Natural killer cell (primary cell): ENCODE data around the gene GCLC. TPM values are rescaled to one million over a fixed set of nuclear protein-coding genes. Genes with fewer than 3 reads are reported as not detected.

Experiments
- ATAC-seq, 3 donors: fragments of 150-1000 bp in 2 of 3; fragments of 200-7000 bp in 1 of 3; cut with Tn5 transposase; 1 replicate in 1 of 3; 2 replicates in 2 of 3; pipeline ENCODE4 v1.10.0; 2021; ENCODE audit warnings: mild to moderate bottlenecking in 2 of 3, moderate library complexity in 2 of 3
- DNase-seq, 2 donors: peaks; one replicate each; pipeline versions ENCODE4 v3.0.0 to v3.0.0-alpha.2; 2013 to 2021; ENCODE audit warnings: mixed read lengths in 1 of 2
- H3K27ac ChIP-seq: one replicate; pipeline ENCODE4 v1.5.1; 2013; ENCODE audit warnings: mild to moderate bottlenecking, low read length
- H3K27me3 ChIP-seq: one replicate; pipeline ENCODE4 v1.6.1; 2013; ENCODE audit warnings: low read length; ENCODE audit not compliant: control insufficient read depth, insufficient read depth
- H3K36me3 ChIP-seq: one replicate; pipeline ENCODE4 v1.6.1; 2013; ENCODE audit warnings: low read length; ENCODE audit not compliant: control insufficient read depth, insufficient read depth
- H3K4me1 ChIP-seq: one replicate; pipeline ENCODE4 v1.6.1; 2013; ENCODE audit warnings: low read length; ENCODE audit not compliant: control insufficient read depth, insufficient read depth
- H3K4me3 ChIP-seq: one replicate; pipeline ENCODE4 v1.5.1; 2013; ENCODE audit warnings: low read length
- H3K9me3 ChIP-seq: one replicate; pipeline ENCODE4 v1.6.1; 2013; ENCODE audit warnings: low read length; ENCODE audit not compliant: control insufficient read depth, insufficient read depth
- H3K27ac Mint-ChIP-seq, 2 donors: one replicate each; pipeline ENCODE4 v1.8.0; 2022; ENCODE audit warnings: mild to moderate bottlenecking in 2 of 2, mixed read lengths in 2 of 2, moderate library complexity in 1 of 2
- H3K27me3 Mint-ChIP-seq, 2 donors: one replicate each; pipeline ENCODE4 v1.8.0; 2022; ENCODE audit warnings: low read depth in 2 of 2, mixed read lengths in 2 of 2
- H3K36me3 Mint-ChIP-seq: one replicate; pipeline ENCODE4 v1.8.0; 2022; ENCODE audit warnings: mixed read lengths
- H3K4me1 Mint-ChIP-seq, 2 donors: one replicate each; pipeline ENCODE4 v1.8.0; 2022; ENCODE audit warnings: mixed read lengths in 2 of 2
- H3K4me3 Mint-ChIP-seq: one replicate; pipeline ENCODE4 v1.8.0; 2022; ENCODE audit warnings: mild to moderate bottlenecking, moderate library complexity, mixed read lengths
- H3K9me3 Mint-ChIP-seq, 2 donors: one replicate each; pipeline ENCODE4 v1.8.0; 2022; ENCODE audit warnings: mixed read lengths in 2 of 2
- CTCF ChIP-seq: fragments of 200-600 bp; IDR thresholded peaks from one replicate; pipeline ENCODE4 v1.8.0; 2022; ENCODE audit warnings: antibody characterized with exemption
- WGBS: methylation state at CpG from one replicate; pipeline ENCODE4 v1.1.7; 2013; ENCODE audit warnings: missing lambda C conversion rate; ENCODE audit not compliant: insufficient coverage; 5-methylcytosine and 5-hydroxymethylcytosine counted together
- intact Hi-C: fragments of 100-400 bp; cut with micrococcal nuclease; formaldehyde crosslinking; loops from one replicate; pipeline ENCODE4 v1.14.2; 2022
- total RNA-seq, 4 donors: library from RNA; stranded (reverse); fragments of 120-200 nt in 1 of 4; gene quantifications; one replicate each; pipeline versions ENCODE4 v1.2.3 to v1.2.4, GENCODE V29; 2013 to 2022

The GCLC gene
- total RNA-seq, 3 donors from 2014 or later (not counting 1 experiment from before 2014, with no cell fraction given) = 39.0 to 52.7 (median 39.2) TPM

DNA sequence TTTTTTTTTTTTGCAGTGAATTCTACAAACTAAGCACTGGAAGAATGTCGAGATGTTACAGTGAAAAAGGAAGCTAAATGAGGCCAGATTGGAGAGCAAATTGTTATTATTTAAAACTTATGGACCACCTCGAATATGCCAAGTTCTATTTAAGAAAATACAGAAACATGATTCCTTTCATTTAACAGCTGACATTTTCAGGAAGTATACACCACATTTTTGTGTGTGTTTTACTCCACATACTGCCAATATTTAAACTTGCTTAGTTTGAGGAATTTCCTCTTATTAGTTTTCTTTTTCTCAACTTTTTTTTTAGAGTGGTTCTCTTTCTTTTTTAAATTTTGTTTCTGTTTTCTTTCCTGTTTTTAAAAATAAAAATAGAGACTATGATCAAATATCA lies 37.0 kb upstream of the GCLC start:
- H3K27me3 Mint-ChIP-seq = peaks cover 0 to 3% of the 10 kb centered on the region in 2 donors
- H3K4me1 ChIP-seq = no peaks in the 10 kb centered on the region
- ATAC-seq (no peak), DNase-seq (no peak)
- intact Hi-C loops = no loop called here
- no peaks in the 10 kb centered on the region for H3K9me3 Mint-ChIP-seq
- H3K4me3 Mint-ChIP-seq = no peak overlapping the region
- H3K36me3 Mint-ChIP-seq = no peaks in the 10 kb centered on the region
- no peak overlapping the region for H3K27ac Mint-ChIP-seq
- WGBS = 17% methylated on average over 1 of the region's 2 CpGs
- H3K4me1 Mint-ChIP-seq = peaks cover 0 to 10% of the 10 kb centered on the region in 2 donors
- no peak for TF ChIP-seq CTCF
- H3K27ac ChIP-seq = no peak overlapping the region
- no peaks in the 10 kb centered on the region for H3K9me3 ChIP-seq
- no peaks in the 10 kb centered on the region for H3K36me3 ChIP-seq
- no peak overlapping the region for H3K4me3 ChIP-seq
- H3K27me3 ChIP-seq = no peaks in the 10 kb centered on the region

- DNase-seq (no peak), ATAC-seq (no peak)
- 94% methylated on average over 2 of the region's 2 CpGs for WGBS
- Mint-ChIP-seq H3K4me1 (peaks cover 0 to 10% of the 10 kb centered on the region in 2 donors), H3K27ac (no peak overlapping the region), H3K9me3 (no peaks in the 10 kb centered on the region), H3K4me3 (no peak overlapping the region), H3K36me3 (no peaks in the 10 kb centered on the region), H3K27me3 (peaks cover 0 to 3% of the 10 kb centered on the region in 2 donors)
- Histone ChIP-seq H3K27me3 (no peaks in the 10 kb centered on the region), H3K36me3 (no peaks in the 10 kb centered on the region), H3K9me3 (no peaks in the 10 kb centered on the region), H3K4me1 (no peaks in the 10 kb centered on the region), H3K27ac (no peak overlapping the region), H3K4me3 (no peak overlapping the region)
- TF ChIP-seq CTCF = no peak
- intact Hi-C loops = no loop called here
Measured at GRCh38 chr6:53581173-53581773, 36.4 kb upstream of the GCLC start.

GRCh38 chr6:53579338-53579737 lies 34.4 kb upstream of the GCLC start:
- intact Hi-C loops = no loop called here
- Mint-ChIP-seq H3K4me1 (no peaks in the 10 kb centered on the region), H3K27ac (no peak overlapping the region), H3K36me3 (no peaks in the 10 kb centered on the region), H3K4me3 (no peak overlapping the region), H3K9me3 (no peaks in the 10 kb centered on the region), H3K27me3 (peaks cover 0 to 3% of the 10 kb centered on the region in 2 donors)
- H3K4me1 ChIP-seq = no peaks in the 10 kb centered on the region
- TF ChIP-seq CTCF = no peak
- no peaks in the 10 kb centered on the region for H3K9me3 ChIP-seq
- no peak overlapping the region for H3K4me3 ChIP-seq
- no peak for ATAC-seq
- WGBS = 93% methylated on average over 4 of the region's 5 CpGs
- no peak overlapping the region for H3K27ac ChIP-seq
- H3K27me3 ChIP-seq = no peaks in the 10 kb centered on the region
- no peak for DNase-seq
- H3K36me3 ChIP-seq = no peaks in the 10 kb centered on the region

- no peaks in the 10 kb centered on the region for H3K9me3 ChIP-seq
- no peak overlapping the region for H3K4me3 ChIP-seq
- Mint-ChIP-seq H3K4me3 (no peak overlapping the region), H3K9me3 (no peaks in the 10 kb centered on the region), H3K27me3 (peaks cover 0 to 4% of the 10 kb centered on the region in 2 donors), H3K36me3 (no peaks in the 10 kb centered on the region), H3K4me1 (peaks cover 0 to 3% of the 10 kb centered on the region in 2 donors), H3K27ac (no peak overlapping the region)
- ATAC-seq (no peak), DNase-seq (no peak)
- 89% methylated on average over 6 of the region's 7 CpGs for WGBS
- intact Hi-C loops = no loop called here
- no peaks in the 10 kb centered on the region for H3K36me3 ChIP-seq
- no peak overlapping the region for H3K27ac ChIP-seq
- no peaks in the 10 kb centered on the region for H3K27me3 ChIP-seq
- no peaks in the 10 kb centered on the region for H3K4me1 ChIP-seq
- TF ChIP-seq CTCF = no peak
Measured at GRCh38 chr6:53578371-53578770, 33.5 kb upstream of the GCLC start.
